Smooth muscle cell (in vitro differentiated cells): ENCODE measurements around the gene SIRT4. TPM values are rescaled to one million over a fixed set of nuclear protein-coding genes. Genes with fewer than 3 reads are reported as not detected.

ENCODE experiments used
- DNase-seq: peaks from one replicate; lab custom pipeline; 2025; ENCODE audit not compliant: unreplicated experiment; lab: John Stamatoyannopoulos, UW
- H2AFZ ChIP-seq: fragments of 200-600 bp; sonication (generic); 2 replicates; pipeline ENCODE4 v1.6.0; 2016; ENCODE audit warnings: antibody characterized with exemption, low read depth, mild to moderate bottlenecking
- H3F3A ChIP-seq: fragments of 200-600 bp; sonication (generic); 2 replicates; pipeline ENCODE4 v1.6.0; 2017; ENCODE audit warnings: antibody characterized with exemption, low read depth
- H3K27ac ChIP-seq: fragments of 200-600 bp; sonication (generic); 2 replicates; pipeline ENCODE4 v1.5.1; 2016; ENCODE audit warnings: low read depth, mild to moderate bottlenecking
- H3K27me3 ChIP-seq: fragments of 200-600 bp; sonication (generic); 2 replicates; pipeline ENCODE4 v1.6.1; 2016; ENCODE audit warnings: low read depth, mild to moderate bottlenecking
- H3K36me3 ChIP-seq: fragments of 200-600 bp; sonication (generic); 2 replicates; pipeline ENCODE4 v1.5.1; 2016; ENCODE audit warnings: low read depth
- H3K4me1 ChIP-seq: fragments of 200-600 bp; sonication (generic); 2 replicates; pipeline ENCODE4 v1.5.1; 2016; ENCODE audit warnings: low read depth
- H3K4me2 ChIP-seq: fragments of 200-600 bp; sonication (generic); 2 replicates; pipeline ENCODE4 v1.6.0; 2016; ENCODE audit warnings: mild to moderate bottlenecking
- H3K4me3 ChIP-seq: fragments of 200-600 bp; sonication (generic); 2 replicates; pipeline ENCODE4 v1.5.1; 2016; ENCODE audit warnings: mild to moderate bottlenecking
- H3K79me2 ChIP-seq: fragments of 200-600 bp; sonication (generic); 2 replicates; pipeline ENCODE4 v1.6.0; 2016; ENCODE audit warnings: low read depth, mild to moderate bottlenecking
- H3K9ac ChIP-seq: fragments of 200-600 bp; sonication (generic); 2 replicates; pipeline ENCODE4 v1.6.0; 2016; ENCODE audit warnings: low read depth
- H3K9me3 ChIP-seq: fragments of 200-600 bp; sonication (generic); replicated peaks from 2 replicates; pipeline ENCODE4 v1.5.1; 2016; ENCODE audit warnings: low read depth
- H4K20me1 ChIP-seq: fragments of 200-600 bp; sonication (generic); 2 replicates; pipeline ENCODE4 v1.6.0; 2016; ENCODE audit warnings: low read depth
- CTCF ChIP-seq: fragments of 200-600 bp; sonication (generic); IDR thresholded peaks from 2 replicates; pipeline ENCODE4 v1.5.1; 2017; ENCODE audit warnings: borderline replicate concordance, mild to moderate bottlenecking, antibody characterized with exemption; ENCODE audit not compliant: insufficient read depth, poor library complexity, severe bottlenecking
- WGBS: methylation state at CpG from one replicate; pipeline ENCODE4 v1.1.7; 2016; ENCODE audit warnings: low lambda C conversion rate; 5-methylcytosine and 5-hydroxymethylcytosine counted together
- polyA plus RNA-seq: library from polyadenylated mRNA; unstranded; fragments of >200 nt; fragmentation: Nextera tagmentation; extraction: Ambion mirVana; gene quantifications from 2 replicates; pipeline ENCODE4 v1.2.1, GENCODE V29; 2016
- total RNA-seq: library from RNA; depleted of rRNA; stranded (reverse); fragments of >200 nt; gene quantifications from 2 replicates; pipeline ENCODE4 v1.2.3, GENCODE V29; 2014

The SIRT4 gene
- total and polyA plus RNA-seq, 2 experiments from 2014 or later, result 2.7 to 5.3 TPM

GRCh38 chr12:120323772-120324171 is 21.7 kb downstream of the SIRT4 start:
- H3K4me3 ChIP-seq, result no peak overlapping the region
- H3K4me2 ChIP-seq, result no peak overlapping the region
- H3K27ac ChIP-seq, result no peak overlapping the region
- no peaks in the 10 kb centered on the region for H3F3A ChIP-seq
- DNase-seq, result no peak
- H3K27me3 ChIP-seq, result no peaks in the 10 kb centered on the region
- no peaks in the 10 kb centered on the region for H4K20me1 ChIP-seq
- no peaks in the 10 kb centered on the region for H3K36me3 ChIP-seq
- H3K9ac ChIP-seq, result no peak overlapping the region
- 80% methylated on average over 2 of the region's 2 CpGs for WGBS
- H3K9me3 ChIP-seq, result no peaks in the 10 kb centered on the region
- no peaks in the 10 kb centered on the region for H3K4me1 ChIP-seq
- no peak for TF ChIP-seq CTCF
- no peak overlapping the region for H2AFZ ChIP-seq
- no peaks in the 10 kb centered on the region for H3K79me2 ChIP-seq

DNA sequence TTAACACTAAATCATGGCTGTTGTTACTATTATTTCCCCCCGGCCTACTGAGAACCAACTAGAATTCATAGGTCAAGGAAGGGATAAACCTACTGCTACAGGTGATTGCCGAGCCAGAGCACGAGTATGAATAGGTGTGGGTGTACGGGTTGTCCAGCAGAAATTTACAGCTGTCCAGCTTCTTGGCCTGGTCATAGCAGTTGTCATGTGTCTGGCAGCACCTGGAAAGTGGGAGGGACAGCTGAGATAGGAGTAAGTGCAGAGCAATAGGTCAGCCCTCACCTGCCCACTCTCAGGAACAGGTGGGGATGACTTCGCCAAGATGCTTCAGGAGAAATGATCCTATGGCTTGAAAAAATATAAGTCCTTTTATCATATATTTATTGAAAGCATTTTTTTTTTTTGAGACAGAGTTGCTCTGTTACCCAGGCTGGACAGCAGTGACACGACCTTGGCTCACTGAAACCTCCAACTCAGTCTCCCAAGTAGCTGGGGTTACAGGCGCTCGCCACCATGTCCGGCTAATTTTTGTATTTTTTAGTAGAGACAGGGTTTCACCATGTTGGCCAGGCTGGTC is 22.8 kb downstream of the SIRT4 start:
- WGBS, result 76% methylated on average over 9 of the region's 9 CpGs
- Histone ChIP-seq H4K20me1 (no peaks in the 10 kb centered on the region), H3K27ac (no peak overlapping the region), H3K4me2 (peak overlapping the region; percentile 82), H3K4me1 (no peaks in the 10 kb centered on the region), H3F3A (no peaks in the 10 kb centered on the region), H3K79me2 (no peaks in the 10 kb centered on the region), H3K27me3 (no peaks in the 10 kb centered on the region), H2AFZ (no peak overlapping the region), H3K9ac (no peak overlapping the region), H3K4me3 (no peak overlapping the region), H3K9me3 (no peaks in the 10 kb centered on the region), H3K36me3 (no peaks in the 10 kb centered on the region)
- TF ChIP-seq CTCF, result no peak
- DNase-seq, result no peak

GRCh38 chr12:120327593-120327992 is 25.5 kb downstream of the SIRT4 start, which contains the start of gene PLA2G1B:
PLA2G1B (minus strand) TSS chr12:120327779; CDS start chr12:120327753, 26 bp downstream.
- Histone ChIP-seq H4K20me1 (no peaks in the 10 kb centered on the region), H3K4me2 (no peak within 1 kb of the TSS), H3K4me1 (no peaks in the 10 kb centered on the region), H3K9me3 (no peaks in the 10 kb centered on the region), H3K9ac (no peak within 1 kb of the TSS), H3K36me3 (no peaks in the 10 kb centered on the region), H3K27me3 (no peaks in the 10 kb centered on the region), H2AFZ (no peak within 1 kb of the TSS), H3F3A (no peaks in the 10 kb centered on the region), H3K79me2 (no peaks in the 10 kb centered on the region), H3K27ac (no peak within 1 kb of the TSS), H3K4me3 (no peak within 1 kb of the TSS)
- WGBS, result 76% methylated on average over 5 of the region's 5 CpGs
- no peak for TF ChIP-seq CTCF
- no peak for DNase-seq

DNA sequence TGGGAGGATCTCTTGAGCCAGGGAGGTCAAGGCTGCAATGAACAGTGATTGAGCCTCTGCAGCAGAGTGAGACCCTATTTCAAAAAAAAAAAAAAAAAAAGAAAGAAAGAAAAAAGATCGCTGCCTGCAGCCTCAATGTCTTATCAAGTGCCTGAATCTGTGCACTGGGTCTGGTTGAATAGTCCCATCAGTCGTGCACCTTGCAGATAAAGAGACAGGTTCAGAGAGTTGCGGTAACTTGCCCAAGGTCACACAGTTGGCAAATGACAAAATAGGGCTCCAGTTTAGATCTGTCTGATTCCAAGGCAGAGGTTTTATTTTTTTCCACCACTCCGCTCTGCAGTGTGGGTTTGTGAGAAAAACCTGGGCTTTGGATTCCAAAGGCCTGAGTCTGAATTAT is 26.1 kb downstream of the SIRT4 start:
- H3K4me3 ChIP-seq, result no peak overlapping the region
- no peaks in the 10 kb centered on the region for H3K27me3 ChIP-seq
- H4K20me1 ChIP-seq, result no peaks in the 10 kb centered on the region
- no peaks in the 10 kb centered on the region for H3K4me1 ChIP-seq
- DNase-seq, result no peak
- H2AFZ ChIP-seq, result no peak overlapping the region
- H3K36me3 ChIP-seq, result no peaks in the 10 kb centered on the region
- no peak overlapping the region for H3K9ac ChIP-seq
- no peak for TF ChIP-seq CTCF
- no peaks in the 10 kb centered on the region for H3K9me3 ChIP-seq
- H3K79me2 ChIP-seq, result no peaks in the 10 kb centered on the region
- H3K27ac ChIP-seq, result no peak overlapping the region
- no peaks in the 10 kb centered on the region for H3F3A ChIP-seq
- WGBS, result 86% methylated on average over 4 of the region's 4 CpGs
- H3K4me2 ChIP-seq, result no peak overlapping the region
